Body of pancreas (tissue), 4 donors: ENCODE data around the gene RPS6KA2. TPM values are rescaled to one million over a fixed set of nuclear protein-coding genes. Genes with fewer than 3 reads are reported as not detected.

Experiments
- ATAC-seq: fragments of 150-250 bp; one replicate; pipeline ENCODE4 v1.9.1; 2016
- DNase-seq, 4 donors: peaks; one replicate each; pipeline ENCODE4 v3.0.0-alpha.2; 2019
- H3K27ac ChIP-seq, 4 donors: fragments of 200-600 bp; sonication (generic); 1 replicate in 3 of 4; 2 replicates in 1 of 4; pipeline versions ENCODE4 v1.5.1 to v1.6.1; 2016 to 2019; ENCODE audit warnings: mild to moderate bottlenecking in 1 of 4, mixed read lengths in 1 of 4, moderate library complexity in 1 of 4
- H3K27me3 ChIP-seq, 2 donors: fragments of 200-600 bp; sonication (generic); one replicate each; pipeline ENCODE4 v1.6.0; 2016; ENCODE audit warnings: mild to moderate bottlenecking in 1 of 2
- H3K36me3 ChIP-seq, 2 donors: fragments of 200-600 bp; sonication (generic); replicated peaks in 1 of 2; 2 replicates each; pipeline ENCODE4 v1.5.1; 2016; ENCODE audit warnings: low read depth in 2 of 2; ENCODE audit not compliant: insufficient read depth in 1 of 2
- H3K4me1 ChIP-seq: fragments of 200-600 bp; sonication (generic); one replicate; pipeline ENCODE4 v1.6.0; 2016
- H3K4me3 ChIP-seq, 2 donors: fragments of 200-600 bp; sonication (generic); 1 replicate in 1 of 2; 2 replicates in 1 of 2; pipeline ENCODE4 v1.5.1; 2016 to 2019
- H3K9me3 ChIP-seq, 3 donors: fragments of 200-600 bp; sonication (generic); 1 replicate in 2 of 3; 2 replicates in 1 of 3; pipeline ENCODE4 v1.5.1; 2016
- CTCF ChIP-seq, 7 experiments: fragments of 450-650 bp in 4 of 7; fragments of 200-600 bp in 3 of 7; sonication (generic) in 3 of 7; IDR thresholded peaks; one replicate each; pipeline ENCODE4 v1.5.1; 2016 to 2019; ENCODE audit warnings: antibody characterized with exemption in 7 of 7
- POLR2A ChIP-seq, 3 donors: fragments of 450-650 bp; IDR thresholded peaks; one replicate each; pipeline ENCODE4 v1.6.1; 2016; ENCODE audit warnings: antibody characterized with exemption in 3 of 3, mild to moderate bottlenecking in 2 of 3
- WGBS, 2 donors: methylation state at CpG; one replicate each; pipeline ENCODE4 v1.1.5; 2017; 5-methylcytosine and 5-hydroxymethylcytosine counted together
- intact Hi-C: fragments of 100-400 bp; cut with DNase I; formaldehyde crosslinking; loops from one replicate; pipeline ENCODE4 v1.15.1; 2023
- total RNA-seq, 2 donors: library from RNA; depleted of rRNA; stranded (reverse); fragments of >200 nt; gene quantifications; one replicate each; pipeline ENCODE4 v1.1.0, GENCODE V29; 2016

Gene RPS6KA2
- total RNA-seq, 2 donors from 2014 or later = 24.4 to 53.7 TPM

GRCh38 chr6:166499350-166500163 lies 127.5 kb downstream of the RPS6KA2 start:
- Histone ChIP-seq H3K4me3 (no peak overlapping the region), H3K36me3 (peaks cover 0 to 5% of the 10 kb centered on the region in 2 donors), H3K27me3 (no peaks in the 10 kb centered on the region), H3K27ac (no peak overlapping the region), H3K9me3 (no peaks in the 10 kb centered on the region), H3K4me1 (no peaks in the 10 kb centered on the region)
- WGBS, 2 donors = 83 to 94% methylated on average over 7 of the region's 7 CpGs
- no peak for TF ChIP-seq CTCF (IDR thresholded peaks at IDR 0.05)
- no peak for TF ChIP-seq POLR2A (IDR thresholded peaks at IDR 0.05)
- DNase-seq = no peak
- intact Hi-C loops = no loop called here
- no peak for ATAC-seq

- Histone ChIP-seq H3K27me3 (no peaks in the 10 kb centered on the region), H3K4me1 (no peaks in the 10 kb centered on the region), H3K9me3 (no peaks in the 10 kb centered on the region), H3K36me3 (peaks cover 0 to 5% of the 10 kb centered on the region in 2 donors), H3K4me3 (no peak overlapping the region), H3K27ac (no peak overlapping the region)
- intact Hi-C loops = no loop called here
- no peak for DNase-seq
- ATAC-seq = no peak
- WGBS, 2 donors = 93 to 94% methylated on average over 17 to 21 of the region's 23 CpGs
- TF ChIP-seq POLR2A (IDR thresholded peaks at IDR 0.05) (no peak), CTCF (IDR thresholded peaks at IDR 0.05) (no peak)
Measured at GRCh38 chr6:166498661-166499349, 128.2 kb downstream of the RPS6KA2 start.

GRCh38 chr6:166498228-166498627 lies 128.8 kb downstream of the RPS6KA2 start:
- Histone ChIP-seq H3K9me3 (no peaks in the 10 kb centered on the region), H3K4me3 (no peak overlapping the region), H3K36me3 (peaks cover 0 to 4% of the 10 kb centered on the region in 2 donors), H3K4me1 (no peaks in the 10 kb centered on the region), H3K27ac (no peak overlapping the region), H3K27me3 (no peaks in the 10 kb centered on the region)
- DNase-seq (no peak), ATAC-seq (no peak)
- intact Hi-C loops = no loop called here
- 93 to 95% methylated on average over 21 to 25 of the region's 25 CpGs for whole genome bisulfite sequencing, 2 donors
- TF ChIP-seq POLR2A (IDR thresholded peaks at IDR 0.05) = no peak
- TF ChIP-seq CTCF (IDR thresholded peaks at IDR 0.05) = no peak

- no peaks in the 10 kb centered on the region for H3K27me3 ChIP-seq
- H3K36me3 ChIP-seq = peaks cover 0 to 2% of the 10 kb centered on the region in 2 donors
- no peaks in the 10 kb centered on the region for H3K9me3 ChIP-seq
- TF ChIP-seq CTCF (IDR thresholded peaks at IDR 0.05) = no peak
- TF ChIP-seq POLR2A (IDR thresholded peaks at IDR 0.05) = no peak
- DNase-seq (no peak), ATAC-seq (no peak)
- no peaks in the 10 kb centered on the region for H3K4me1 ChIP-seq
- H3K4me3 ChIP-seq = no peak overlapping the region
- intact Hi-C loops = no loop called here
- 91 to 93% methylated on average over 22 to 32 of the region's 32 CpGs for WGBS, 2 donors
- H3K27ac ChIP-seq = no peak overlapping the region
Measured at GRCh38 chr6:166497087-166497899, 129.8 kb downstream of the RPS6KA2 start.
